ENCODE measurements around the gene BMPR1A.
A peak's percentile ranks its signal among the peaks of the same experiment; 100 is the strongest.
"Not testable (repeated sequence)": the region's sequence is repeated elsewhere in the genome, so short reads cannot be mapped to it uniquely, and the experiment has no call there.

The BMPR1A gene

DNA sequence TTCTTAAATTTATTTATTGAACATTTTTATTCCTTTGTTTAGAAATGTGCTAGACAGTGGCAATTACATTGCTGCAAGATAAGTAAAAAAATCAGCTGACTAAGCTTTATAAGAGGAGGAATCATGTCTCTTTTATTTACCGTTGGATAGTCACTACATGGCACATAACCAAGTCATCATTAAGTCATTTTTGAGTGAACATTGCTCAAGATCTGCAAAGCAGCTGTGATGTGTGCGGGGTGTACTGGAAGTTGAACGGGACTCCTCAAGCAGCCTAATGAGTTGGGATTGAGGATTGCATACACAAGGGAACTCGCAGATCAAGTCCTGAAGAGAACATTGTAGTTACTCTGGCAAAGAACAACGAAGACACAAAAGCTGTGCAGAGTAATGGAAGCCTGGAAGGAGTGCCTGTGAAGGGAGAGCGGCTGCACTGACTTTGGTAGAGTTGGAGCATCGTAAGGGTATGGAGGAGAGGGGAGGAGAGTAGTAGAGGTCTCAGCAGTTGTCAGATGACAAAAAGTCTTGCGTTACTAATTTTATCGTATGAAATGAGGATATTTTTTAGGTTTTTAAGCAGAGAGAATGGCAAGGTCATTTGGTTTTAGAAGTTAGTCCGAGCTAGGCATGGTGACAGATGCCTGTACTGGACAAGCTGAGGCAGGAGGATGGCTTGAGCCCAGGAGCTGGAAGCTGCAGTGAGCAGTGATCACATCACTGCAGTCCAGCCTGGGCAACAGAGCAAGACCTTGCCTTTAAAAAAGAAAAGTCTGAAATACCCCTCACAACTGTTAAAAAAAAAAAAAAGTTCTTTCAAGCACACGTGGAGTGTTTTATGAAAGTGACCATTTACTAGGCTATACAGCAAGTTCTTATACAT lies 95.1 kb downstream of the BMPR1A start:
- H3K4me3 ChIP-seq (ENCODE audit: low read length) = no peak overlapping the region
- DNase-seq (ENCODE audit: low read depth) = peak; percentile 90
- TF ChIP-seq, protein P1, sequence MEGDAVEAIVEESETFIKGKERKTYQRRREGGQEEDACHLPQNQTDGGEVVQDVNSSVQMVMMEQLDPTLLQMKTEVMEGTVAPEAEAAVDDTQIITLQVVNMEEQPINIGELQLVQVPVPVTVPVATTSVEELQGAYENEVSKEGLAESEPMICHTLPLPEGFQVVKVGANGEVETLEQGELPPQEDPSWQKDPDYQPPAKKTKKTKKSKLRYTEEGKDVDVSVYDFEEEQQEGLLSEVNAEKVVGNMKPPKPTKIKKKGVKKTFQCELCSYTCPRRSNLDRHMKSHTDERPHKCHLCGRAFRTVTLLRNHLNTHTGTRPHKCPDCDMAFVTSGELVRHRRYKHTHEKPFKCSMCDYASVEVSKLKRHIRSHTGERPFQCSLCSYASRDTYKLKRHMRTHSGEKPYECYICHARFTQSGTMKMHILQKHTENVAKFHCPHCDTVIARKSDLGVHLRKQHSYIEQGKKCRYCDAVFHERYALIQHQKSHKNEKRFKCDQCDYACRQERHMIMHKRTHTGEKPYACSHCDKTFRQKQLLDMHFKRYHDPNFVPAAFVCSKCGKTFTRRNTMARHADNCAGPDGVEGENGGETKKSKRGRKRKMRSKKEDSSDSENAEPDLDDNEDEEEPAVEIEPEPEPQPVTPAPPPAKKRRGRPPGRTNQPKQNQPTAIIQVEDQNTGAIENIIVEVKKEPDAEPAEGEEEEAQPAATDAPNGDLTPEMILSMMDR (conservative IDR thresholded peaks at IDR 0.05; ENCODE audit: low read length) = no peak

DNA sequence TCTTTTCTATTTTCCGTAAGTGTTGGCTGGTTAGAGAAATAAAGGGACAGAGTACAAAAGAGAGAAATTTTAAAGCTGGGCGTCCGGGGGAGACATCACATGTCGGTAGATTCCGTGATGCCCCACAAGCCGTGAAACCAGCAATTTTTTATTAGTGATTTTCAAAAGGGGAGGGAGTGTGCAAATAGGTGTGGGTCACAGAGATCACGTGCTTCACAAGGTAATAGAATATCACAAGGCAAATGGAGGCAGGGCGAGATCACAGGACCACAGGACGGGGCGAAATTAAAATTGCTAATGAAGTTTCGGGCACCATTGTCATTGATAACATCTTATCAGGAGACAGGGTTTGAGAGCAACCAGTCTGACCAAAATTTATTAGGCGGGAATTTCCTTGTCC lies 97.2 kb downstream of the BMPR1A start:
- not testable (repeated sequence) for H3K4me3 ChIP-seq (ENCODE audit: low read length); DNase-seq (ENCODE audit: low read depth)

DNA sequence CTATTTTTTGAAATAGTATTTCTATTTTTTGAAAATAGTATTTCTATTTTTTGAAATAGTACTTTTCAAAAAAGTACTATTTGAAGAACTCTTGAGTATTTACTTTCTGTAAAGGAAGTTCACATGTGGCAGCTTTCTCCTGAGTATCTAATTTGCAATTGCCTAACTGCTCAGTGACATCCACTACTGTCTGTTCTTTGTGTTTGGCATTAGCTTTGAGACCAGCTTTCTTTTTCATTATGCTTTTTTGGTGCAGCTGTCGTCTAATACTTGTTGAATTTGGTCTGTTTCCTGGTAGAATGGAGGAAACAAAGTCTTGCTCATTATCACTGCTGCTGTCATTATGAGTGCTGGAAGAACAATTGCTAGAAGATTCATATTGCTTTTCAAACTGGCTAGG lies 99.1 kb downstream of the BMPR1A start:
- DNase-seq (ENCODE audit: low read depth) = no peak
- H3K4me3 ChIP-seq (ENCODE audit: low read length) = no peak overlapping the region
- TF ChIP-seq, protein P1 (conservative IDR thresholded peaks at IDR 0.05; ENCODE audit: low read length) = no peak

DNA sequence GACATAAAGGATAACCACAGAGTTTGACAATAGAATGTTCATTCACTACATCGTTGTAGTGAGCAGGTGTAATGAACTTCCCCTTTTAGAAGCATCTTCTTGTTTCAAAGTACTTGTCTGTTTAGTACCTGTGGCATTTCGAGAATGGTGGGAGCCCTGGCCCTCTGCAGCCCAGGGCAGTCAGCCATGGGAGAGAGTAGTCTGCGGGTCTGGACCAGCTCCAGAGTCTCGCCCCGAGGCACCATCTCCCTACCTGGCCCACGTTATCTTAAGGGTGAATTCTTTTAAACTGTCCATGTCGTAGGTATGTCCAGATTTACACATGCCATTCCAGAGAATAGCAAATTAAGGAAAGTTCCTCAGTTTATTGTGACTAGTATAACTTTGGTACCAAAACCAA lies 99.7 kb downstream of the BMPR1A start:
- DNase-seq (ENCODE audit: low read depth) = no peak
- TF ChIP-seq, protein P1 (conservative IDR thresholded peaks at IDR 0.05; ENCODE audit: low read length) = no peak
- H3K4me3 ChIP-seq (ENCODE audit: low read length) = no peak overlapping the region

DNA sequence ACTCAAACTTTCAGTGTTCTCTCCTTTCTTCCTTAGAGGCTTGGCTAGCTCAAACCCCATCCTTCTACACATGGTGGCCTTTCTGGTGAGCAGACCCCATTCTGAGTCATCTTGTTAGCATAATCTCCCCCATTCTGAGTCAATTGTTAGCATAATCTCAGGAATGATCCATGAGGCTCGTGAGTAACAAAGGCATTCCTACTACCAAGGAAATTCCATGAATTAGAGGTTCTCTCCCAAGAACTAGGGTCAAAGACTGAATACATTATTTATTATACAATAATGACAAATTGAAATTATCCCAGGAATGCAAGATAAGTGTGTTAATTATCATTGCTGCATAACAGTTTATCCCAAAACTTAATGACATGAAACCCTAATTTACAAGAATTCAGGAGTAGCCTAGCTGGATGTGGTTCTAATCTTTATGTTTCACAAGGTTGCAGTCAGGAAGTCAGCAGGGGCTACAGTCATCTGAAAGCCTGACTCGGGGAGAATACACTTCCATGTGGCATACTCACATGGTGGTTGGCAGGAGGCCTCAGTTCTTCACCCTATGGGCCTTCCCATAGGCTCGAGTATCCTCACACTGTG lies 100.8 kb downstream of the BMPR1A start:
- no peak overlapping the region for H3K4me3 ChIP-seq (ENCODE audit: low read length)
- DNase-seq (ENCODE audit: low read depth) = peak; percentile 67
- TF ChIP-seq, protein P1 (conservative IDR thresholded peaks at IDR 0.05; ENCODE audit: low read length) = no peak

DNA sequence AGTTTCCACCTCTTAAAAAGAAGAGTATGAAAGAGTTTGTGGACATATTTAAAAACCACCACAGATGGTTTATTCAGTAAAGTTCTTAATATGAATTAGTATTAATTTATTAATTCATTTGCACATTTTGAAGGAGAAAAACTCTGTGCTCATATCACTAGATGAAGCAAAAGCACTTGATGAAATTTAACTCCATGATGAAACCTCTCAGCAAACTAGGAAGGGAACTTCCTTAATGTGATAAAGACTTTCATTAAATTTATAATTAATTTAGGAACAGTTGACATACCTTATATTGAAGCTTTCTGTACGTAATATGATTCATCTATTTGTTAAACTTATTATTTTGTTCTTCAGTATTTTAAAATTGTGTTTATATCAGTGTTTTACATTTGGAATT lies 101.6 kb downstream of the BMPR1A start:
- TF ChIP-seq, protein P1 (conservative IDR thresholded peaks at IDR 0.05; ENCODE audit: low read length) = no peak
- DNase-seq (ENCODE audit: low read depth) = no peak
- H3K4me3 ChIP-seq (ENCODE audit: low read length) = no peak overlapping the region

DNA sequence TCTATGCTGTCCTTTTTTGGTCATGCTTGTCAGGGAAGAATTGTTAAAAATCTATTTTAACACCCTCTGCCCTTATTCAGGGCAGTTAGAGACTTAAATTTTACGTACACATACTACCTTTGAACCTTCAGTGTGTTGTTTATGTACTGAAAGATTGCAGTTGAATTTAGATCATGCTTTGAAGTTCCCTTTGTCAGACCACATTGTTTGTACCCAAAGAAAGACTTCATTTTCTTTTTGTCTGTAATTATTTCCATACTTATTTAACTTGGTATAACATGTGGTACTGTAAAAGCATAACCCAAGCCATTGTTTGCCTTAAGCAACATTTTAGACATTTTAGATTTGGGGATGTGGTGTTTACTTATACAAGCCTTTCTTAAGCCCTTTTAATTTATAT lies 104.9 kb downstream of the BMPR1A start:
- DNase-seq (ENCODE audit: low read depth) = no peak
- H3K4me3 ChIP-seq (ENCODE audit: low read length) = no peak overlapping the region
- TF ChIP-seq, protein P1 (conservative IDR thresholded peaks at IDR 0.05; ENCODE audit: low read length) = no peak

All from AG10803 (cell line).